Motor neuron (in vitro differentiated cells): ENCODE measurements around the gene TUFM. TPM values are rescaled to one million over a fixed set of nuclear protein-coding genes. Genes with fewer than 3 reads are reported as not detected.
A peak's percentile ranks its signal among the peaks of the same experiment; 100 is the strongest.
"Not testable (repeated sequence)": the region's sequence is repeated elsewhere in the genome, so short reads cannot be mapped to it uniquely, and the experiment has no call there.

Experiments
- ATAC-seq, 8 experiments: fragments of 200-7000 bp; cut with Tn5 transposase; replicated peaks in 6 of 8; 2 replicates each; pipeline ENCODE4 v1.8.0; 2021; ENCODE audit warnings: mild to moderate bottlenecking in 8 of 8, moderate library complexity in 8 of 8
- H3K27ac ChIP-seq, 2 donors: fragments of 250-450 bp; sonication (Bioruptor Pico); 2 replicates each; pipeline ENCODE4 v1.9.0; 2021; ENCODE audit warnings: antibody characterized with exemption in 2 of 2, mild to moderate bottlenecking in 2 of 2, moderate library complexity in 1 of 2
- H3K4me1 ChIP-seq, 2 donors: fragments of 250-450 bp; sonication (Bioruptor Pico); replicated peaks in 1 of 2; 2 replicates each; pipeline ENCODE4 v1.6.1; 2021; ENCODE audit warnings: antibody characterized with exemption in 2 of 2, mild to moderate bottlenecking in 2 of 2, moderate library complexity in 1 of 2
- H3K4me3 ChIP-seq, 5 donors: fragments of 250-450 bp; sonication (Bioruptor Pico); 2 replicates each; pipeline ENCODE4 v1.9.0; 2021; ENCODE audit warnings: antibody characterized with exemption in 5 of 5, mild to moderate bottlenecking in 5 of 5, moderate library complexity in 4 of 5
- WGBS, 10 experiments: fragments of 450-650 bp; shearing (Covaris generic); methylation state at CpG; one replicate each; pipeline ENCODE4 v1.0.0; 2022; 5-methylcytosine and 5-hydroxymethylcytosine counted together
- in situ Hi-C, 9 experiments: fragments of 400-800 bp; cut with MboI; loops; one replicate each; pipeline ENCODE4 v1.15.0; 2021; ENCODE audit warnings: low sequenced_read_pairs in 9 of 9, low pct_unique_long_range_greater_than_20kb in 2 of 9; ENCODE audit not compliant: unreplicated experiment in 9 of 9
- total RNA-seq, 8 experiments: library from RNA; unstranded; fragments of 300-600 nt; gene quantifications; 2 replicates each; pipeline versions ENCODE4 v1.2.3 to v1.2.4, GENCODE V29; 2022

Gene TUFM
- total RNA-seq, result 100 to 1,000 TPM in 7 of 8 experiments, 10 to 100 TPM in 1; 97.3 to 268 (median 122) TPM

- in situ Hi-C loops, result no loop called here
- Histone ChIP-seq H3K4me3 (peak within 1 kb of the TSS; percentile 81 to 98 (median 86)), H3K4me1 (peaks cover 9 to 11% of the 10 kb centered on the region in 2 donors), H3K27ac (peak within 1 kb of the TSS; percentile 73 to 85)
- ATAC-seq, result peak; percentile 91 to 96 (median 95)
- 0 to 30% (median 0%) methylated on average over 1 to 13 of the region's 73 CpGs; no CpG with 5 or more reads in 3 of the 10 experiments for WGBS, 10 experiments
Observed at GRCh38 chr16:28846080-28846932, at the start of gene TUFM. TUFM (minus strand) TSS chr16:28846348; CDS start chr16:28846269, 79 bp downstream.

DNA sequence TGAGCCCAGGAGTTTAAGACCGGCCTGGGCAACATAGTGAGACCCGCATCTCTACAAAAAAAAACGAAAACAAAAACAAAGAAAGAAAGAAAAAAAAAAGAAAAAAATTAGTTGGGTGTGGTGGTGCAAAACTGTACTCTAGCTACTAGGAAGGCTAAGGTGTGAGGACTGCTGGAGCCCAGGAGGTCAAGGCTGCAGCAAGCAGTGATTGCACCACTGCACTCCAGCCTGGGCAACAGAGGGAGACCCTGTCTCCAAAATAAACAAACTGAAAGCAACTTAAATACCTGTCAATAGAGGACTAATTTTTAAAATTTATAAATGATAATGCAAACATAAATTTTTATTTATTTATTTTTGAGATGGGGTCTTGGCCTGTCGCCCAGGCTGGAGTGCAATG is 49.5 kb upstream of the TUFM start:
- WGBS, 10 experiments, result 50 to 100% (median 86%) methylated on average over 1 to 4 of the region's 4 CpGs; no CpG with 5 or more reads in 1 of the 10 experiments
- Histone ChIP-seq H3K27ac (no peak overlapping the region), H3K4me1 (no peaks in the 10 kb centered on the region), H3K4me3 (no peak overlapping the region)
- in situ Hi-C loops, result no loop called here
- ATAC-seq, result no peak

- no peaks in the 10 kb centered on the region for H3K4me1 ChIP-seq
- 72 to 94% (median 86%) methylated on average over 1 to 4 of the region's 4 CpGs; no CpG with 5 or more reads in 2 of the 10 experiments for WGBS, 10 experiments
- ATAC-seq, result no peak
- no peak overlapping the region for H3K27ac ChIP-seq
- in situ Hi-C loops, result no loop called here
- no peak overlapping the region for H3K4me3 ChIP-seq
Observed at GRCh38 chr16:28893291-28893690, 47.1 kb upstream of the TUFM start.

GRCh38 chr16:28891964-28892890 is 46.1 kb upstream of the TUFM start:
- peak in 2 of 8 experiments; percentile 86 to 94 for ATAC-seq
- no peak overlapping the region for H3K4me3 ChIP-seq
- WGBS, 10 experiments, result 51 to 86% (median 79%) methylated on average over 2 to 12 of the region's 14 CpGs
- no peak overlapping the region for H3K27ac ChIP-seq
- in situ Hi-C loops, result no loop called here
- no peaks in the 10 kb centered on the region for H3K4me1 ChIP-seq

GRCh38 chr16:28890355-28890754 is 44.2 kb upstream of the TUFM start:
- ATAC-seq, in situ Hi-C loops, H3K27ac ChIP-seq, H3K4me3 ChIP-seq, H3K4me1 ChIP-seq: not testable (repeated sequence)
- 79 to 100% (median 100%) methylated on average over 2 to 5 of the region's 5 CpGs for WGBS, 10 experiments

- 20 to 79% (median 63%) methylated on average over 2 to 8 of the region's 10 CpGs; no CpG with 5 or more reads in 6 of the 10 experiments for WGBS, 10 experiments
- in situ Hi-C loops, result no loop called here
- Histone ChIP-seq H3K4me3 (no peak overlapping the region), H3K27ac (no peak overlapping the region), H3K4me1 (peaks cover 11 to 14% of the 10 kb centered on the region in 2 donors)
- ATAC-seq, result no peak
Observed at GRCh38 chr16:28886945-28887344, 40.8 kb upstream of the TUFM start.

GRCh38 chr16:28884045-28884444 is 37.9 kb upstream of the TUFM start:
- 75 to 100% (median 92%) methylated on average over 1 to 6 of the region's 6 CpGs; no CpG with 5 or more reads in 1 of the 10 experiments for WGBS, 10 experiments
- in situ Hi-C loops, result no loop called here
- H3K27ac ChIP-seq, result no peak overlapping the region

DNA sequence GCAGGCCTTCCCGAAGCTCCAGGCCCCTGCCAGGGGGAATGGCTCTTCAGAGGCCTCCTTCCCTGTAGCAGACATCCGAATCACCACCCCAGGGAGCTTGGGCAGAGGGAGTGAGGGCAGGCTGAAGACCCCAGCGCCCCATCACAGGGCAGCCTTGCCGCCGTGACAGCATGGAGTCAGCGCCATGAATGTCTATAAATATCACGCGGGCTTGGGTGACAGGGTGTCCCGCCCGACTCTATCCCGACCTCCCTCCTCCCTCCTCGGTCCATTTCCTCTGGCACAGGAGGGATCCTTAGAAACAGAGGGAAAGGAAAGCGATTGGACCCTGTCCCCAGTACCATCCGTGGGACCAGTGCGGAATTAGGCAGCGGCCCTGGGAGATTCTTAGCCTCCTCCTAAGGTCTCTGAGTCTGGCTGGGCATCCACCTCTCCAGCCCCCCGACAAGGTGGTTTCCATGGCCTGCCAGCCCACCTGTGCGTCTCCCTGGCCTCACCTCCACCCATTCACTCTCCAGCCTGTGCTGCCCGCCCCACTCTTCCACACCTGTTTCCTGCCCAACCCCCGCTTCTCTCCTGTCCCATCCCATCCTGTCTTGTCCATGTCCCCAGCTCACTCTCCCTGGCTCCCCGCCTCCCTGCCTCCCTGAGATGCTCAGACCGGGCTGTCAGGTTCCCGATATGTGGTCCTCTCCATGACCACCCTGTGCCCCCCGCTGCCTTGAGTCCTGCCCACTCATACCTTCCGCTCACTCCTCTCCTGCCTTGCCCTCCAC is 37.3 kb upstream of the TUFM start:
- no peak for ATAC-seq
- WGBS, 10 experiments, result 27 to 100% (median 69%) methylated on average over 2 to 13 of the region's 25 CpGs; no CpG with 5 or more reads in 2 of the 10 experiments
- in situ Hi-C loops, result no loop called here
- Histone ChIP-seq H3K4me1 (peaks cover 17 to 23% of the 10 kb centered on the region in 2 donors), H3K27ac (peak overlapping the region in 1 of 2 donors; percentile 17), H3K4me3 (no peak overlapping the region)

More at GRCh38 chr16:28884045-28884444, 37.9 kb upstream of the TUFM start:
- no peak for ATAC-seq
- Histone ChIP-seq H3K4me1 (peaks cover 12 to 19% of the 10 kb centered on the region in 2 donors), H3K4me3 (no peak overlapping the region)

DNA sequence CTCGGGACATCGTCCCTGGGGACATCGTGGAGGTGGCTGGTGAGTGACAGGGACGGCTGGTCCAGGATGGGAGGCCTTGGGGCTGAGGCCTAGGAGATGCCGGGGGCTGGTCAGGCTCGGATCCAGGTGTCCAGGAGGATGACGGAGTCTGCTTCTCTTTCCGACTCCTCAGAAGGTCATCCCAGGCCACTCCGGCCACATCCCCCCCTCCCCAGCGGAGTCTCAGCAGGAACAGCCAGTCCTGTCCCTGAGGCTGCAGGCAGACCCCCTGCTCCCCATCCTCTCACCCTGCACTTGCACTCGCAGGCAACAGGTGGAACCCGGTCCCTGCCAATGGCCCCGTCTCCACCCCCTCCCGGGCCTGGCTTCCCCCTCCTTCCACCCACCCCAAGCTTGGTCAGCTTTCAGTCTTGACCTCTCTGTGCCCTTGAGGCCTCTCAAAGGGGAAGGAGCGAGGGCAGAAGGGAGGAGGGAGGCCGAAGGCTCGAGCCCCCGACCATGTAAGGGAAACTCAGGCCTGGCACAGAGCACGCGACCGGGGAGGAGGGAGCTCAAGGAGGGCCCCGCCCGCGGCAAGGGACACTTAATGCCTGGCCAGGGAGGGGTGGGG is 36.5 kb upstream of the TUFM start:
- in situ Hi-C loops, result no loop called here
- Histone ChIP-seq H3K4me3 (no peak overlapping the region), H3K27ac (peak overlapping the region in 1 of 2 donors; percentile 17), H3K4me1 (peaks cover 17 to 23% of the 10 kb centered on the region in 2 donors)
- ATAC-seq, result peak in 3 of 8 experiments; percentile 4 to 11 (median 4)
- WGBS, 10 experiments, result 59 to 62% (median 61%) methylated on average over 1 to 3 of the region's 24 CpGs; no CpG with 5 or more reads in 6 of the 10 experiments

DNA sequence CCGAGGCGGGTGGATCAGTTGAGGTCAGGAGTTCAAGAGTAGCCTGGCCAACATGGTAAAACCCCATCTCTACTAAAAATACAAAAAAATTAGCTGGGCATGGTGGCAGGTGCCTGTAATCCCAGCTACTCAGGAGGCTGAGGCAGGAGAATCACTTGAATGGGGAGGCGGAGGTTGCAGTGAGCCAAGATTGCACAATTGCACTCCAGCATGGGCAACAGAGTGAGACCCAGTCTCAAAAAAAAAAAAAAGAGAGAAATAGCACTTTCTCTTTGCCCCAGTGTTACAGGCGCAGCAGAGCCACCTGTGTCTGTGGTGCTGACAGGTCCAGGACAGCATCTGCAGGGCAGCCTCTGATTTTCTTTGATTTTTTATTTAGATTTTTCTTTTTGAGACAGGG is 35.4 kb upstream of the TUFM start:
- H3K4me3 ChIP-seq, ATAC-seq, H3K27ac ChIP-seq, in situ Hi-C loops: not testable (repeated sequence)
- H3K4me1 ChIP-seq, result peaks cover 17 to 30% of the 10 kb centered on the region in 2 donors
- WGBS, 10 experiments, result 66 to 100% (median 100%) methylated on average over 1 to 4 of the region's 4 CpGs; no CpG with 5 or more reads in 2 of the 10 experiments

DNA sequence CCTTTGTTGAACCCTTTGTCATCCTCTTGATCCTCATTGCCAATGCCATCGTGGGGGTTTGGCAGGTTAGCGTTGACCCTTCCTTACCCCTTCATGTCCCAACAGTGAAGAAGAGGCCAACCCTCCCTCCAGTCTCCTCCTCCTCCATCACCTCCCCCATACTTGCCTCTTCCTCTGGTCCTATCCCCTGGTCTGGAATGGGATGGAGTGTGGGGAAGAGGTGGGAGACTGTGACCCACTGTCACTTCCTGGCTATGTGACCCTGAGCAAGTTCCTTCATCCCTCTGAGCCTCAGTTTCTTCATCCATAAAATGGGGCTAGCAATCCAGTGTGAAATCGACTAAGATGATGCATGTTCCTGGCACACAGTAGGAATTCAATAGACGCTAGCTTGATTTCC is 34.8 kb upstream of the TUFM start:
- in situ Hi-C loops, result no loop called here
- H3K27ac ChIP-seq, result no peak overlapping the region
- peaks cover 17 to 30% of the 10 kb centered on the region in 2 donors for H3K4me1 ChIP-seq
- 30 to 100% (median 86%) methylated on average over 1 to 4 of the region's 4 CpGs; no CpG with 5 or more reads in 4 of the 10 experiments for WGBS, 10 experiments
- ATAC-seq, result no peak
- no peak overlapping the region for H3K4me3 ChIP-seq

DNA sequence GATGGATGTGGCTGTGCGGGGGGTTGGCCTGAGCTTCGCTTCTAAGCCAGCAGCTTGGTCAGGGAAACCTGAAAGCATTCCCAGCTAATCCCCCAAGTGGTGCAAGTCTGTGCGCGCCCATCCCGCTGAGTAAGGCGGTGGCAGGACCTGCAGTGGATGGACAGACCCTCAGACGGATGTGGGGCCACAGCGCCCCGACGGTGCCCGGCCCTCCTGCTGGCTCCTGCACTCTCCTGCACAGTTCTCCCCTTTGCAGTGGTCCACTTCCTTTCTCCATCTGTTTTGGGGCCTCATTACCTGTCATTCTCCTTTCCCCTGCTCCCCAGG is 34.4 kb upstream of the TUFM start:
- Histone ChIP-seq H3K4me3 (peak overlapping the region in 3 of 5 donors; percentile 61 to 78 (median 72)), H3K27ac (no peak overlapping the region), H3K4me1 (peaks cover 17 to 30% of the 10 kb centered on the region in 2 donors)
- 0 to 52% (median 21%) methylated on average over 1 to 5 of the region's 11 CpGs; no CpG with 5 or more reads in 6 of the 10 experiments for WGBS, 10 experiments
- no peak for ATAC-seq
- in situ Hi-C loops, result no loop called here
